ENCODE data around the gene FOXJ1. TPM values are rescaled to one million over a fixed set of nuclear protein-coding genes. Genes with fewer than 3 reads are reported as not detected.

The FOXJ1 gene
- total and polyA plus RNA-seq, 2 of the 13 experiments (the other 11 are each of a cell fraction or from before 2014, with no cell fraction given), result 0.98 to 1.6 TPM

DNA sequence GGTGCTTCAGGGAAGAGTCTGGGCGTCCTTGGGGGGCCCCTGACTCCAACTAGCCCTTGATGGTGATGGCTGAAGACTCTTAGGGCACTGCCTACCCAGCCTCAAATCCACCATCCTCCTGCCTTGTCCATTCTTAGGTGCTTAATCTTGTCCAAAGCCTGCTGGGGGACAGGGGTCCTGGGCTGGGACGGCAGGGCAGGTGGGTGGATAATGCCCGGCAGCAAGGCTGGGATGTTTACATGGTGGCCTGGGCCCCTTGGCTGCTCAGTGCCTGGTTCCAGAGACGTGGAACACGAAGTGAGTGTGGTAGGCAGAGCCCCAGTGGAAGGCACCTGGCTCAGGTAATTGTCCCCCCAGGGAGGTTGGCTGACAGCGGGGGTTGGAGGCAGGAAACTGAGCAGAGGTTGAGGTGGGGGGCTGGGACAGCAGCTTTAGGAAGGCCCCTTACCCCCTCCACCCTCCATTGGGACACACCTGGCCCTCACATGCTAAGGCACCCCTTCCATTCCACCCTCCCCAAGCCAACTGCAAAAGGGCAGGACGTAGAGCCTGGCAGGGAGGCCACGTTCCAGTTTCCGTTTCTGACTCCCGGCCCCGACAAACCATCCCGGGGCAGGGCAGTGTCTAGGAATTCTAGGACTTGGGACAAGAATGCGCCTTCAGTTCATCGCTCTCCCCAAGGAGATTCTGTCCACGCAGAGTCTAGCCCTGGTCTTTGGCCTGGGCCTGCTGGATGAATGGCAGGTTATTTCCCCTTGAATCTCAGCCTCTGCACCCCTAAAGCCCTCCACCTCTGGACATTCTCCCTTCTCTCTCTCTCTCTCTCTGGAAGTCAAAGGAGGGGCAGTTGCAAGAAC is 1.9 kb downstream of the FOXJ1 start (continued):
- TF ChIP-seq MYC (CRISPR knock-in tag; IDR thresholded peaks at IDR 0.05; ENCODE audit: borderline replicate concordance), result no peak
- no peak for TF ChIP-seq KAT8 (CRISPR knock-in tag; IDR thresholded peaks at IDR 0.05)
- no peak for TF ChIP-seq FOXA1 (IDR thresholded peaks at IDR 0.05)
- peak; percentile 81 for TF ChIP-seq FOXA1 (CRISPR knock-in tag; IDR thresholded peaks at IDR 0.05)
- no peak for TF ChIP-seq SIX4 (CRISPR knock-in tag; IDR thresholded peaks at IDR 0.05)
- TF ChIP-seq MED13 (CRISPR knock-in tag; IDR thresholded peaks at IDR 0.05), result 0 out of 2 replicates have a peak, but pooled peaks have one; percentile 36
- peak; percentile 76; the same call in 1 of the 2 replicates for TF ChIP-seq SP4 (CRISPR knock-in tag; IDR thresholded peaks at IDR 0.05)
- TF ChIP-seq, protein P1, sequence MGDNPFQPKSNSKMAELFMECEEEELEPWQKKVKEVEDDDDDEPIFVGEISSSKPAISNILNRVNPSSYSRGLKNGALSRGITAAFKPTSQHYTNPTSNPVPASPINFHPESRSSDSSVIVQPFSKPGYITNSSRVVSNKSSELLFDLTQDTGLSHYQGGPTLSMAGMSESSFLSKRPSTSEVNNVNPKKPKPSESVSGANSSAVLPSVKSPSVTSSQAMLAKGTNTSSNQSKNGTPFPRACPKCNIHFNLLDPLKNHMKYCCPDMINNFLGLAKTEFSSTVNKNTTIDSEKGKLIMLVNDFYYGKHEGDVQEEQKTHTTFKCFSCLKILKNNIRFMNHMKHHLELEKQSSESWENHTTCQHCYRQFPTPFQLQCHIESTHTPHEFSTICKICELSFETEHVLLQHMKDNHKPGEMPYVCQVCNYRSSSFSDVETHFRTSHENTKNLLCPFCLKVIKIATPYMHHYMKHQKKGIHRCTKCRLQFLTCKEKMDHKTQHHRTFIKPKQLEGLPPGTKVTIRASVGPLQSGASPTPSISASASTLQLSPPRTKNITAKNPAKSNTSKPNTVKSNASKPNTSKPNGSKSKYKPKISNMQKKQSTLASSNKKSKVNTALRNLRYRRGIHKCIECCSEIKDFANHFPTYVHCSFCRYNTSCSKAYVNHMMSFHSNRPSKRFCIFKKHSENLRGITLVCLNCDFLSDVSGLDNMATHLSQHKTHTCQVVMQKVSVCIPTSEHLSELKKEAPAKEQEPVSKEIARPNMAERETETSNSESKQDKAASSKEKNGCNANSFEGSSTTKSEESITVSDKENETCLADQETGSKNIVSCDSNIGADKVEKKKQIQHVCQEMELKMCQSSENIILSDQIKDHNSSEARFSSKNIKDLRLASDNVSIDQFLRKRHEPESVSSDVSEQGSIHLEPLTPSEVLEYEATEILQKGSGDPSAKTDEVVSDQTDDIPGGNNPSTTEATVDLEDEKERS (CRISPR knock-in tag; IDR thresholded peaks at IDR 0.05), result no peak
- no peak for TF ChIP-seq PITX1 (CRISPR knock-in tag; IDR thresholded peaks at IDR 0.05)
- no peak for TF ChIP-seq XBP1 (CRISPR knock-in tag; IDR thresholded peaks at IDR 0.05)
- TF ChIP-seq, protein P2, sequence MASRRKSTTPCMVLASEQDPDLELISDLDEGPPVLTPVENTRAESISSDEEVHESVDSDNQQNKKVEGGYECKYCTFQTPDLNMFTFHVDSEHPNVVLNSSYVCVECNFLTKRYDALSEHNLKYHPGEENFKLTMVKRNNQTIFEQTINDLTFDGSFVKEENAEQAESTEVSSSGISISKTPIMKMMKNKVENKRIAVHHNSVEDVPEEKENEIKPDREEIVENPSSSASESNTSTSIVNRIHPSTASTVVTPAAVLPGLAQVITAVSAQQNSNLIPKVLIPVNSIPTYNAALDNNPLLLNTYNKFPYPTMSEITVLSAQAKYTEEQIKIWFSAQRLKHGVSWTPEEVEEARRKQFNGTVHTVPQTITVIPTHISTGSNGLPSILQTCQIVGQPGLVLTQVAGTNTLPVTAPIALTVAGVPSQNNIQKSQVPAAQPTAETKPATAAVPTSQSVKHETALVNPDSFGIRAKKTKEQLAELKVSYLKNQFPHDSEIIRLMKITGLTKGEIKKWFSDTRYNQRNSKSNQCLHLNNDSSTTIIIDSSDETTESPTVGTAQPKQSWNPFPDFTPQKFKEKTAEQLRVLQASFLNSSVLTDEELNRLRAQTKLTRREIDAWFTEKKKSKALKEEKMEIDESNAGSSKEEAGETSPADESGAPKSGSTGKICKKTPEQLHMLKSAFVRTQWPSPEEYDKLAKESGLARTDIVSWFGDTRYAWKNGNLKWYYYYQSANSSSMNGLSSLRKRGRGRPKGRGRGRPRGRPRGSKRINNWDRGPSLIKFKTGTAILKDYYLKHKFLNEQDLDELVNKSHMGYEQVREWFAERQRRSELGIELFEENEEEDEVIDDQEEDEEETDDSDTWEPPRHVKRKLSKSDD (CRISPR knock-in tag; IDR thresholded peaks at IDR 0.05; ENCODE audit: low read depth), result 0 out of 2 replicates have a peak, but pooled peaks have one; percentile 5
- TF ChIP-seq, protein P3, sequence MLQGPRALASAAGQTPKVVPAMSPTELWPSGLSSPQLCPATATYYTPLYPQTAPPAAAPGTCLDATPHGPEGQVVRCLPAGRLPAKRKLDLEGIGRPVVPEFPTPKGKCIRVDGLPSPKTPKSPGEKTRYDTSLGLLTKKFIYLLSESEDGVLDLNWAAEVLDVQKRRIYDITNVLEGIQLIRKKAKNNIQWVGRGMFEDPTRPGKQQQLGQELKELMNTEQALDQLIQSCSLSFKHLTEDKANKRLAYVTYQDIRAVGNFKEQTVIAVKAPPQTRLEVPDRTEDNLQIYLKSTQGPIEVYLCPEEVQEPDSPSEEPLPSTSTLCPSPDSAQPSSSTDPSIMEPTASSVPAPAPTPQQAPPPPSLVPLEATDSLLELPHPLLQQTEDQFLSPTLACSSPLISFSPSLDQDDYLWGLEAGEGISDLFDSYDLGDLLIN (CRISPR knock-in tag; IDR thresholded peaks at IDR 0.05; ENCODE audit: borderline replicate concordance), result peak; percentile 35; the same call in 1 of the 2 replicates
- TF ChIP-seq MTF2 (CRISPR knock-in tag; IDR thresholded peaks at IDR 0.05; ENCODE audit: borderline replicate concordance), result peak; percentile 3; the same call in 1 of the 2 replicates
- no peak for TF ChIP-seq HDAC1 (CRISPR knock-in tag; IDR thresholded peaks at IDR 0.05)
- TF ChIP-seq, protein P4, sequence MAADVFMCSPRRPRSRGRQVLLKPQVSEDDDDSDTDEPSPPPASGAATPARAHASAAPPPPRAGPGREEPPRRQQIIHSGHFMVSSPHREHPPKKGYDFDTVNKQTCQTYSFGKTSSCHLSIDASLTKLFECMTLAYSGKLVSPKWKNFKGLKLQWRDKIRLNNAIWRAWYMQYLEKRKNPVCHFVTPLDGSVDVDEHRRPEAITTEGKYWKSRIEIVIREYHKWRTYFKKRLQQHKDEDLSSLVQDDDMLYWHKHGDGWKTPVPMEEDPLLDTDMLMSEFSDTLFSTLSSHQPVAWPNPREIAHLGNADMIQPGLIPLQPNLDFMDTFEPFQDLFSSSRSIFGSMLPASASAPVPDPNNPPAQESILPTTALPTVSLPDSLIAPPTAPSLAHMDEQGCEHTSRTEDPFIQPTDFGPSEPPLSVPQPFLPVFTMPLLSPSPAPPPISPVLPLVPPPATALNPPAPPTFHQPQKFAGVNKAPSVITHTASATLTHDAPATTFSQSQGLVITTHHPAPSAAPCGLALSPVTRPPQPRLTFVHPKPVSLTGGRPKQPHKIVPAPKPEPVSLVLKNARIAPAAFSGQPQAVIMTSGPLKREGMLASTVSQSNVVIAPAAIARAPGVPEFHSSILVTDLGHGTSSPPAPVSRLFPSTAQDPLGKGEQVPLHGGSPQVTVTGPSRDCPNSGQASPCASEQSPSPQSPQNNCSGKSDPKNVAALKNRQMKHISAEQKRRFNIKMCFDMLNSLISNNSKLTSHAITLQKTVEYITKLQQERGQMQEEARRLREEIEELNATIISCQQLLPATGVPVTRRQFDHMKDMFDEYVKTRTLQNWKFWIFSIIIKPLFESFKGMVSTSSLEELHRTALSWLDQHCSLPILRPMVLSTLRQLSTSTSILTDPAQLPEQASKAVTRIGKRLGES (CRISPR knock-in tag; IDR thresholded peaks at IDR 0.05; ENCODE audit: borderline replicate concordance), result no peak
